Lung microvascular endothelial cell (primary cell): ENCODE data around the gene KRT85. TPM values are rescaled to one million over a fixed set of nuclear protein-coding genes. Genes with fewer than 3 reads are reported as not detected.
"Not testable (repeated sequence)": the region's sequence is repeated elsewhere in the genome, so short reads cannot be mapped to it uniquely, and the experiment has no call there.

Experiments
- DNase-seq, 2 donors: peaks; one replicate each; pipeline versions ENCODE4 v3.0.0 to v3.0.0-alpha.2; 2010; ENCODE audit warnings: low read depth in 2 of 2
- total RNA-seq: library from RNA; depleted of rRNA; stranded (reverse); fragments of >200 nt; gene quantifications from 2 replicates; pipeline ENCODE4 v1.2.1, GENCODE V29; 2014

KRT85 gene
- total RNA-seq = not detected in 2 replicates

DNA sequence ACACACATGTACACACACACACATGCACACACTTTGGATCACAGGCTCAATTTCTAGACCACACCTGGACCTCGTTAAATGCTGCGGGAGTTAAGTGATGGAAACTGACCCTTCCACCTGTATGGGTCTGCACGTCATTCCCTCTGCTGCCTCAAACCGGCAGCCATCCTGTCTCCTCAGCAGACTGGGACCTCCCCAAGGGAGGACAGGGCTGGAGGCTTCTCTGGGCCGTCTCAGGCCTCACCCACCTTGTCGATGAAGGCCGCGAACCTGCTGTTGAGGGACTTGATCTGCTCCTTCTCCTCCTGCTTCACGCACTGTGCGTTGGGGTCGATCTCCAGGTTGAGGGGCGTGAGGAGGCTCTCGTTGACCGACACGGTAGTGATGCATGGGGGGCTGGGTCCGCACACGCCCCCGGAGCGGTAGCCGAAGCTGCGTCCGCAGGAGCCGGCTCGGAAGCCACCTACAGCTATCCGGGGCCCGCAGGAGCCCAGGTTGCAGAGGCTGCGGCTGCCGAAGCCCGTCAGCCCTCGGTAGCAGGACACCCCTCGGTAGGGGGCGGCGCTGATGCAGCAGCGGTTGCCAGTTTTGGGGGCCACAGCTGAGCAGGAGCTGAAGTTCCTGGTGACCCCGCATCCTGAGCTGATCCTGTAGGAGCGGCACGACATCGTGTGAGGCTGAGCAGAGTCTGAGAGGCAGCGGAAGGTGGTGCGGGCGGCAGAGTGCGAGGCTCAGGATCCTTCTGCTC is at the start of gene KRT85:
Gene KRT85, minus strand, starts transcription at position 744 of the 748 bp plus-strand sequence. Its CDS starts 76 bp downstream, at position 668.
- DNase-seq = no peak

DNA sequence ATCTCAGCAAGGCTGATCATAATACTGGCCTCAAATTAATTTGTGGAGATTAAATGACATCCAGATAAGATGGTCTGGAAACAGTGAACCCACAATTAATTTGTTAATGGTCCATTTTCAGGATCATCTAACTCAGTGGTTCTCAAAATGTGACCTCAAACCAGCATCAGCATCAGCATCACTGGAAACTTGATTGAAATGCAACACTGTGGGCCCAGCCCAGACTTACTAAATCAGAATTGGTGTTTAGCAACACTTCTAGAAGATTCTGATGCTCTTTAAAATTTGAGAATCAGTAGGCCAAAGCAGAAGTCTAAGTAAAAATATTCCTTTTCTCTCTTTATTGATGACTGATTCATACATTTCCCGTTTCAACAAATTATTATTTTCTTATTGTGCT is 49.5 kb upstream of the KRT85 start:
- DNase-seq = no peak

- peak in 1 of 2 donors; percentile 40 for DNase-seq
Measured at GRCh38 chr12:52415870-52416750, 48.8 kb upstream of the KRT85 start.

GRCh38 chr12:52414936-52415335 is 47.7 kb upstream of the KRT85 start:
- no peak for DNase-seq

DNA sequence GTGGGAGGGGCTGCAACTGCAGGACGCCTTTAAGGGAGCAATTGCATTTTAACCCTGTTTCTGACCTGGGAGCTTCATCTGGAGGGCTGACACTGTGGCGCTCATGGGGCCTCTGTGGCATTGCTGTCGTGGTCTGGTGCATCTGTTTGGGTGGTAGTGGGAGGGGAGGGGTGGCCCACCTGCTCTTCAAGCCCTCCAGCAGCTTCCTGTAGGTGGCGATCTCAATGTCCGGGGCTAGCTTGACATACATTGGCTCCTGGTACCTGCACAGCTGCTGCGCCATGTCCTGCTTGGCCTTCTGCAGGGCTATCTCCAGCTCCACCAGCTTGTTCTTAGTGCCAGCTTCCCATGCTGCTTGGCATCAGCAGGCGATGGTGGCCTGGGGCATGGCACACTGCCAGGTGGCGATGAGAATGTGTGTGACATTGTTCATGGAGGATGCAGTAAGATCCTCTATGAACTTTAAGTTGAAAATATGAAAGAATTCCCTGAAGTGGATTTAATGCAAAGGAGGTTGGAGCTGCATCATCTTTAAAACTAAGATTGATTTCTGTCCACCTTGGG is 46.6 kb upstream of the KRT85 start:
- DNase-seq = no peak

- no peak for DNase-seq
Measured at GRCh38 chr12:52413202-52413601, 45.9 kb upstream of the KRT85 start.

DNA sequence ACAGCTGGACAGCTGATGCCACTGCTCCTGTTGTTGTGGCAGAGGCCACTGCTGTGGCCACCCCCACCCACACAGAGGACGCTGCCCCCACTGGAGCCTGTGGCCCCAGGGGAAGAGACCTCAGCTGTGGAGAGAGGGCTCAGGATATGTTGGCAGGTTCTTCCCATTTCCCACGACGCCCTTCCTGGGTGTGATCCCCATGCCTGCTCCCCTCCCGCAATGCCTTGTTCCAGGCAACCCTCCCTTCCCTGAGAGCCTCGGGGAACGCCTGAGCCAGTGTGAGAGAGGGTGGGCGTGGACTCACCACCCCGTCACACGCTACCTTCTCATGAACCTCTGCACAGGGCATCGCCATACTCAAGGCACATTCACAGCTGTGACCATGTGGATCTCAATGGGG is 44.5 kb upstream of the KRT85 start:
- DNase-seq = no peak

DNA sequence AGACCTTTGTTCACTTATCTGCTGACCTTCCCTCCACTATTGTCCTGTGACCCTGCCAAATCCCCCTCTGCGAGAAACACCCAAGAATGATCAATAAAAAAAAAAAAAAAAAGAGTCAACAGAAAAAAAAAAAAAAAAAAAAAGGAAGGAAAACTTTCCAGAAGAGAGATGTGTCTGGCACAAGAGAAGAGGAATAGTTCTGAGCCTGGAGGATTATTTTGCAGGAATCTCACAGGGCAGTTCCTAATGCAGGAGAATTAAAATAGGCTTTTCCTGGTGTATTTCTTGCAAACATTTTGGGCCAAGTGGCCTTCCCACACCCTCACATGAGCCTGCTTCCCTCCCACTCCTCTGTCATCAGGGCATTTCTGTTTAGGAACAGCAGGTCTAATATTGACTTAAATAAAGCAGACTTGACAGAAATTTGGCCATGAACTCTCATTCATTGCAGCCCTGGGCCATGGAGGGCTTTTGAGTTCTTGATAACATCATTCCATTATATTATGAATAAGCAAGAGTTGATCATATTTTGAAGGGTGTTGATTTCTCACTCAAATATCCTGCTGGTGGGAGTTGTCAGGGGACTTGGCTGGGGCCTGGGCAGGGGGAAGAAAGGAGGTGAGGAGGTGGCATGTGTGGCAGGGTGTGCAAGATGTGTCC is 43.4 kb upstream of the KRT85 start:
- DNase-seq = not testable (repeated sequence)

GRCh38 chr12:52407918-52408317 is 40.6 kb upstream of the KRT85 start:
- DNase-seq = no peak

GRCh38 chr12:52405922-52406385 is 38.7 kb upstream of the KRT85 start, which contains the start of gene KRT82:
KRT82 (minus strand) TSS chr12:52406335; CDS start chr12:52406277, 58 bp downstream.
- no peak for DNase-seq

GRCh38 chr12:52404951-52405350 is 37.7 kb upstream of the KRT85 start:
- DNase-seq = no peak

DNA sequence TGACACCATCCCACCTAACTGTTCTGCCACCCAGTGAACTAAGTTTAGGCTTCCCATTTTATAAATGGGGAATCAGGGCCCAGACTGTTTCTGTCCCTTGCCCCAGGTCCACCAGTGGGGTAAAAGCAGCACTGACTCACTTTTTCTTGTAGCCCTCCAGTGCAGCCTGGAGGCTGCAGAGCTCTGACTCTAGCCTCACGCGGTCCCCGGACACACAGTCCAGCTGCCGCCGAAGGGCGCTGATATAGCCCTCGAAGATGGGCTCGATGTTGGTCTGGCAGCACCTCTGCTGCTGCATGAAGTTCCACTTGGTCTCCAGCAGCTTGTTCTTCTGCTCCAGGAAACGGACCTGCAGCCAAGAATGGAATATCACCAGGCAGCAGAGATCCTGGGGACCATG is 36.3 kb upstream of the KRT85 start:
- no peak for DNase-seq

DNA sequence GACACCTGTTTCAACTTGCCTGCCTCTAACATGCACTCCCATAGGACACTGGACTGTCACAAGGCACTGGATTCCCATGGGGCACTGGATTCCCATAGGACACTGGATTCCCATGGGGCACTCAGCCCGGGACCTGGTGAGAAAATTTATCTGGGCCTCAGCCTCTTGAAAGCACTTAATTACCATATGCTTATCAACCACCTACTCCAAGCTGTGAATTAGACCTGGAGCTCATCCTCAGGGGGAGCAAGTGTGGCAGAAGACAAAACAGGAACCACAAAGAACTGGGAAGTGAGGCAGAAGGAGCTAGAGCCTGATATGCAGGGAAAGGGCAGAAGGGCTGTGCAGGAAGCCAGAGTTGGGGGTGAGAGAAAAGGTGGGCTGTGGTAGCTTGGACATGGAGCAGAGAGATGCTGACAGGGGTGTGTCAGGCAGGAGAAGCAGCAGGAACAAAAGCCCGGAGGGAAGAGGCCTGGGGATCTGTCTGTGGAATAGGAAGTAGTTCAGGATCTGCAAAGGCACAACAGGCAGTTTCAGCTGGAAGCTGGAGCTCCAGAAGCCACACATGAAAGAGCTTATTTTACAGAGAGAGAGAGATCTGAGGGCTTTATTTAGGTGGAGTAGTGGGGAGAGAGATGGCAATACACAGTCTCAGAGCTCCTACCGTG is 35.7 kb upstream of the KRT85 start:
- DNase-seq = no peak

DNA sequence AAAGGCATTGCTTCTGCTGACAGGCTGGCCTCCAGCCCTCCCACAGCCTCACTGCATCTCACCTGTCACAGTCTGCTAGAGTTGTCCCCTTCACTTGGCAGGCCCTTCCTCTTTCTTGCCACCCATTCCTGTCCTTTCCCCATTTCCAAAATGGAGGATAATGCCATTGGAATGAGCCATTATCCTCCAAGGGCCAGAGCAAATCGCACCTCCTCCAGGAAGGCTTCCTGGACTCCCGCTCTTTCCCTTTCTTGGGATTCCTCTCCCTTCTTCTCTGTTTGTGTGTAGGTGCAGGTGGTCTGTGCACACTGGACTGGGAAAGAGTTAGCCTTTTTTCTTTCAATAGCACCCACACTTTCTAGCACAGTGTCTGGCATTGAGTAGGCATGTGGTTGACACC is 35.1 kb upstream of the KRT85 start:
- no peak for DNase-seq

DNA sequence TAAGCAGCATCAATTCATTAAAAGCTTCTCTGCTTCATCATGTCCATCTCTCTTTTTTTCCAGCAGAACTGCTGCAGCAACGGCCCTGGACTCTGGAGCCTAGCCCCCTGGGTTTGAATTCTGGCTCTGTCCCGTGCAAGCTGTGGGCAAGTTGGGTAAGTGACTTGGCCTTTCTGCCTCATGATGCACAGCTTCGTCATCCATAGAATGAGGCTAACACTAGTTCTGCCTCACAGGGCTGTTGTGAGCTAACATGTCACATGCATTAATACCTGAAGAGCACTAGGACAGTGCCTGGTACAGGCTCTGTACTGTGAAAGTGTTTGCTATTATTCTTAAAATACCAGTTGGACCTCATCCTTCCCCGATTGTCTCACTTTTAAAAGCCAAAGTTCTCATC is 34.6 kb upstream of the KRT85 start:
- no peak for DNase-seq

DNA sequence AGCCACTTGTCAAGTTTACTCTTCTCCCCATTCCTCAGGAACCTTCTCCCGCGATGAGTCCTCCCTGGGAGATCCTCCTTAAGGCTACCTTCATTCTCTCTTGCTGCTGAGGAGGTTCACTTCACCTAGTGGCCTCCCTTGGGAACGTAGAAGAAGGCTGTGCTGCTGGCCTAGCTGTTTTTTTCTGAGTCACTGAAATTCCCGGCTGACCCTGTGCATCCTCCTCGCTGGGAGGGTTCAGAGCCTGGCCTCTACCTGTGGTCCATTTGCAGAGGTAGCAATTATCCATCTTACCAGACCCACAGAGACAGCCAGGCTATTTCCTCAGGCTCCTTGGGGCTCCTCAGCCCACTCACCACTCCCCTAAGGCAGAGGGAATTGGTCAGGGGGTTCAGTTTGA is 34.2 kb upstream of the KRT85 start:
- DNase-seq = no peak

DNA sequence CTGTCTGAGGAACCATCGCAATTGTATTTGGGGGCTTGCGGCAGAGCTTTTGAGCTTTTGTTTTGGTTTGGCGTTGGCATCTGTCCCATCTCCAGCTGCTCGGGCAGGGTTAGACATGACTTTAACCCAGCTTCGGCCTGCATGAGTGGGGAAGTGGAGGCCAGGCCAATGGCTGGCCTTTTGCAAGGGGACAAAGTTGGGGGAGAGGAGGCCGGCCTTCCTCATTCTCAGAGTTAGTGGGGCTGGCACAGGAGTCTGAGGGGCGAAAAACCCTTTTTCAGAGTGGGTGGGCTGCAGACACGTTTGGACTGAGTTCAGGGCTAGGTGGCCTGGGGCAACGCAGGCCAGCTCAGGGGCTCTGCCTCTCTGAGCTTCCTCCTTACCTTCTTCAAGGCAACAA is 33.6 kb upstream of the KRT85 start:
- DNase-seq = no peak

DNA sequence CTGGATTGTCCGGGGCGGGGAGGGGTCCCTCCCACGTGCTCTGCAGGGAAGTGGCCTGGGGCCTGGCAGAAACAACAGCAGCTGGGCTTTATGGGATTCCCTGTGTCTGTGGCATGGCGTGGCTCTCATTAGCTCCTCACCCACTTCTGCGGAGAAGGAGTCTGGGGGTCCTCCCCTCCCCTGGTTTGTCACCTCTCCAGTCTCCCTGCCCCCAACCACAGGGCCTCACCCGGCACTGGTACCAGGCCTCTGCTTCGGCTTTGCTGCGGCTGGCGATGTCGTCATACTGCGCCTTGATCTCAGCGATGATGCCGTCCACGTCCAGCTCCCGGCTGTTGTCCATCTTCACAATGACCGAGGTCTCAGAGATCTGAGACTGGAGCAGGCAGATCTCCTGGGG is 32.5 kb upstream of the KRT85 start:
- DNase-seq = no peak

DNA sequence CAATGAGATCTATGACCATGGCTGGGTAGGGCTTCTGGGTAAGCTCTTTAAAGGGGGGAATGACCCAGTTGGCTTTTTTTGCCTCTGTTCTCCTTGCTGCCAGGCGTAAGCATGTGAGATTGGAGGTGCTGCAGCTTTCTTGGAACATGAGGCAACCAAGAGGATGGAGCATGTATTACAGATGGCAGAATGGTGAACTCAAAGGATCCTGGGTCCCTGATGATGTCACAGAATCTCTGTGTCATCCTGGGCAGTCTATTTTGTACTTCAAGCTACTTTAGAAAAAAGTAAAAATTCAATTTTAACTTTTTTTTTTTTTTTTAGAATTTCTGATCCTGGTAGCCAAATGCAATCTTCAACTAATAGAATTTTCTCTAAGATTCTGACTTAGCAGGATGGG is 30.9 kb upstream of the KRT85 start:
- DNase-seq = no peak

GRCh38 chr12:52396656-52397055 is 29.4 kb upstream of the KRT85 start:
- DNase-seq = no peak

DNA sequence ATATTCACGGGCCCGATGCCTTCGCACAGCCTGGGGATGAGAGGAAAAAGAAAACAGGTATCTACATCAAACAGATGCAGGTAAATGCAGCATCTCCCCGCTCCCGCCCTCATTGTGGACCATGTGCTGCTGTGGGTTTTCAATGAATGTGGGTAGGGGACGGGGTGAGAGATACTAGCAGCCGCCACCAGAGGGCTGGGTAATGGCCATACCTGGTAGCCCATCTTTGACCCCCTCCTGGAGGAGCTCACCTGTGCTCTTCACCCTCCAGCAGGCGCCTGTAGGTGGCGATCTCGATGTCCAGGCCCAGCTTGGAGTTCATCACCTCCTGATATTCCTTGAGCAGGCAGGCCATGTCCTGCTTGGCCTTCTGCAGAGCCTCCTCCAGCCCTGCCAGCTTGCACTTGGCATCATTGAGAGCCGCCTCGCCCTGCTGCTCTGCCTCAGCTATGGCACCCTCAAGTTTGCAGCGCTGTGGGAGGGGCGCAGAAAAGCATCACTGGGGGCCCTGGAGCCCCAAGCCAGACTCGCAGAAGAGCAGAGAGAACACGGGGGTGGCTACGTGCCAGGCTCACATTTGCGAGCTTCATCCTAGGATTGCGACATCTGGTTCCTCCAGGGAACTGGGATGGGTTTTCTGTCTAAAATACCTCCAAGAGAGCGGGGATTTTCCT is 28.6 kb upstream of the KRT85 start:
- DNase-seq = no peak
